HL-60 (cell line): Measurements from ENCODE around the gene LAMC1.

Experiments
- DNase-seq, 2 experiments: peaks; one replicate each; pipeline ENCODE4 v3.0.0-alpha.2; 2010 to 2020; ENCODE audit warnings: low read depth in 1 of 2, low spot score in 1 of 2
- H3K27ac ChIP-seq: fragments of 250-450 bp; sonication (Bioruptor Pico); replicated peaks from 2 replicates; pipeline ENCODE4 v1.5.1; 2020; ENCODE audit warnings: mild to moderate bottlenecking, moderate library complexity
- H3K27me3 ChIP-seq: fragments of 250-450 bp; sonication (Bioruptor Pico); 2 replicates; pipeline ENCODE4 v1.5.1; 2021; ENCODE audit warnings: mild to moderate bottlenecking, moderate library complexity; ENCODE audit not compliant: insufficient read depth, poor library complexity, severe bottlenecking
- H3K4me3 ChIP-seq: replicated peaks from 2 replicates; pipeline ENCODE4 v1.5.1; 2011; ENCODE audit warnings: mild to moderate bottlenecking, control low read depth, low read length; ENCODE audit not compliant: insufficient read depth
- GABPA ChIP-seq: IDR thresholded peaks from 2 replicates; pipeline ENCODE4 v1.6.1; 2012; ENCODE audit warnings: low read depth
- POLR2AphosphoS5 ChIP-seq: IDR thresholded peaks from 2 replicates; pipeline ENCODE4 v1.6.1; 2012; ENCODE audit warnings: low read depth
- SPI1 ChIP-seq: IDR thresholded peaks from 2 replicates; pipeline ENCODE4 v1.6.1; 2012; ENCODE audit warnings: low read depth, mild to moderate bottlenecking, borderline replicate concordance
- TF ChIP-seq, protein P1 (sequence below): IDR thresholded peaks from one replicate; pipeline ENCODE4 v1.5.1; 2011; ENCODE audit warnings: low read length, control low read depth, inconsistent platforms; ENCODE audit not compliant: insufficient read depth
- TF ChIP-seq, protein P2 (sequence below): IDR thresholded peaks from 2 replicates; pipeline ENCODE4 v1.6.1; 2012; ENCODE audit warnings: low read depth; ENCODE audit not compliant: insufficient replicate concordance

The LAMC1 gene

DNA sequence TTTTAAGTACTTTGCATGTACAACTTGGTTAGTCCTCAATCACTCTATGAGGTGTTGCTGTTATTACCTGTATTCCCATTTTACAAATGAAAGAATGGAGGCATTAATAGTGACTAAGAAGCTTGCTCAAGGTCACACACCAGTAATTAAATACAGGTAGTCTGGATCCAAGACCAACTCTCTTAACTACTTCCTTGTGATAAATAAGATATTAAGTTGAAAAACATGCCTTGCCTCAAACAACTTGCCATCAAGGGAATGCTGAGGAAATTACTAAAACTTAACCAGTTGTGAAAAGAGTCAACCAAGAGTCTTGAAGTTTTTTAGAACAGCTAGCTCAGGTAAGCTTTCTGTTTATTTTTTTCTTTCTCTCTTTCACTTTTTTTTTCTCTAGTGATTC is 21.0 kb upstream of the LAMC1 start:
- no peak for DNase-seq
- no peak overlapping the region for H3K4me3 ChIP-seq
- peaks cover 2% of the 10 kb centered on the region for H3K27me3 ChIP-seq
- TF ChIP-seq GABPA (no peak), SPI1 (no peak)
- no peak overlapping the region for H3K27ac ChIP-seq

DNA sequence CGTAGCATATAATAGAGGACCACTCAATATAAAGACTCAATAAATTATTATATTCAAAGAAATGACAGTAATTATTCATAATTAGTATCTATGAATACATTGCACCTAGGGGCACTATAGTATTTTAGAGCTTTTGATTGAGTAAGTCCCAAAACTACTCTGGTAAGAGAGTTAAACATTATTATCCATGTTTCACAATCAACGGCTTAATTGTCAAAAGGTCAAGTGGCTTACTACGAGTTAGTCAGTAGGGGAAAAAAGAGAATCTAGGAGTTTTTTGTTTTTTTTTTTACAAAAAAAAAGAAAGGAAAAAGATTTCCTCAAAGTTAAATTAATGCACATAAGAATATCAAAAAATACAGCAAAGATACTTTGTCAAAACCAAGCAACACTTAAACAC is 20.4 kb upstream of the LAMC1 start:
- H3K4me3 ChIP-seq, result no peak overlapping the region
- DNase-seq, result no peak
- TF ChIP-seq POLR2AphosphoS5, result no peak
- no peak for TF ChIP-seq GABPA
- TF ChIP-seq SPI1, result no peak
- TF ChIP-seq, protein P1, sequence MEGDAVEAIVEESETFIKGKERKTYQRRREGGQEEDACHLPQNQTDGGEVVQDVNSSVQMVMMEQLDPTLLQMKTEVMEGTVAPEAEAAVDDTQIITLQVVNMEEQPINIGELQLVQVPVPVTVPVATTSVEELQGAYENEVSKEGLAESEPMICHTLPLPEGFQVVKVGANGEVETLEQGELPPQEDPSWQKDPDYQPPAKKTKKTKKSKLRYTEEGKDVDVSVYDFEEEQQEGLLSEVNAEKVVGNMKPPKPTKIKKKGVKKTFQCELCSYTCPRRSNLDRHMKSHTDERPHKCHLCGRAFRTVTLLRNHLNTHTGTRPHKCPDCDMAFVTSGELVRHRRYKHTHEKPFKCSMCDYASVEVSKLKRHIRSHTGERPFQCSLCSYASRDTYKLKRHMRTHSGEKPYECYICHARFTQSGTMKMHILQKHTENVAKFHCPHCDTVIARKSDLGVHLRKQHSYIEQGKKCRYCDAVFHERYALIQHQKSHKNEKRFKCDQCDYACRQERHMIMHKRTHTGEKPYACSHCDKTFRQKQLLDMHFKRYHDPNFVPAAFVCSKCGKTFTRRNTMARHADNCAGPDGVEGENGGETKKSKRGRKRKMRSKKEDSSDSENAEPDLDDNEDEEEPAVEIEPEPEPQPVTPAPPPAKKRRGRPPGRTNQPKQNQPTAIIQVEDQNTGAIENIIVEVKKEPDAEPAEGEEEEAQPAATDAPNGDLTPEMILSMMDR, result no peak
- TF ChIP-seq, protein P2, sequence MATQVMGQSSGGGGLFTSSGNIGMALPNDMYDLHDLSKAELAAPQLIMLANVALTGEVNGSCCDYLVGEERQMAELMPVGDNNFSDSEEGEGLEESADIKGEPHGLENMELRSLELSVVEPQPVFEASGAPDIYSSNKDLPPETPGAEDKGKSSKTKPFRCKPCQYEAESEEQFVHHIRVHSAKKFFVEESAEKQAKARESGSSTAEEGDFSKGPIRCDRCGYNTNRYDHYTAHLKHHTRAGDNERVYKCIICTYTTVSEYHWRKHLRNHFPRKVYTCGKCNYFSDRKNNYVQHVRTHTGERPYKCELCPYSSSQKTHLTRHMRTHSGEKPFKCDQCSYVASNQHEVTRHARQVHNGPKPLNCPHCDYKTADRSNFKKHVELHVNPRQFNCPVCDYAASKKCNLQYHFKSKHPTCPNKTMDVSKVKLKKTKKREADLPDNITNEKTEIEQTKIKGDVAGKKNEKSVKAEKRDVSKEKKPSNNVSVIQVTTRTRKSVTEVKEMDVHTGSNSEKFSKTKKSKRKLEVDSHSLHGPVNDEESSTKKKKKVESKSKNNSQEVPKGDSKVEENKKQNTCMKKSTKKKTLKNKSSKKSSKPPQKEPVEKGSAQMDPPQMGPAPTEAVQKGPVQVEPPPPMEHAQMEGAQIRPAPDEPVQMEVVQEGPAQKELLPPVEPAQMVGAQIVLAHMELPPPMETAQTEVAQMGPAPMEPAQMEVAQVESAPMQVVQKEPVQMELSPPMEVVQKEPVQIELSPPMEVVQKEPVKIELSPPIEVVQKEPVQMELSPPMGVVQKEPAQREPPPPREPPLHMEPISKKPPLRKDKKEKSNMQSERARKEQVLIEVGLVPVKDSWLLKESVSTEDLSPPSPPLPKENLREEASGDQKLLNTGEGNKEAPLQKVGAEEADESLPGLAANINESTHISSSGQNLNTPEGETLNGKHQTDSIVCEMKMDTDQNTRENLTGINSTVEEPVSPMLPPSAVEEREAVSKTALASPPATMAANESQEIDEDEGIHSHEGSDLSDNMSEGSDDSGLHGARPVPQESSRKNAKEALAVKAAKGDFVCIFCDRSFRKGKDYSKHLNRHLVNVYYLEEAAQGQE, result no peak
- H3K27me3 ChIP-seq, result peaks cover 2% of the 10 kb centered on the region
- H3K27ac ChIP-seq, result no peak overlapping the region

GRCh38 chr1:183003203-183003602 is 20.0 kb upstream of the LAMC1 start:
- TF ChIP-seq GABPA (no peak), SPI1 (no peak), POLR2AphosphoS5 (no peak)
- TF ChIP-seq, protein P1, result no peak
- TF ChIP-seq, protein P2, result no peak
- DNase-seq, result no peak
- H3K27ac ChIP-seq, result no peak overlapping the region
- peaks cover 2% of the 10 kb centered on the region for H3K27me3 ChIP-seq
- no peak overlapping the region for H3K4me3 ChIP-seq

DNA sequence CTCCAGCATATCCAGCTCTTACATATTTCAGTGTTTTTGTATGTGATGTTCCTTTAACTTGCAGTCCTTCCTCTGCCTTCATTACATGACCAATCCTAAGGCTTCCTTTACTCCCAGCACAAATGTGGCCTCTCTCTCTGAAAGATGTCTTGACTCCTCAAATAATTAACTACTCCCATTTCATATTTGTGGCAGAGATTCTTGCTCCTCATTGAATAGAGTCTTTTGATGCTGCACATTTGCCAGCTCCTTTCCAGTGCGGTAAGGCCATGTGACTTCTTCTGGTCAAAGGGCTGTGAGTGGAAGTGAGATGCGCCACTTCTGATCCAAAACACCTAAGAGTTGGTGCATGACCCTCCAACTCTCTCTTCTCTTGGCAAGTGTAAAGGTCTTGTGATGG is 19.1 kb upstream of the LAMC1 start:
- DNase-seq, result no peak
- Histone ChIP-seq H3K27me3 (peaks cover 2% of the 10 kb centered on the region), H3K4me3 (no peak overlapping the region), H3K27ac (no peak overlapping the region)
- TF ChIP-seq, protein P2, result no peak
- TF ChIP-seq, protein P1, result no peak
- no peak for TF ChIP-seq SPI1
- no peak for TF ChIP-seq POLR2AphosphoS5
